Measurements from ENCODE around the gene RAB6C.
"Not testable (repeated sequence)": the region's sequence is repeated elsewhere in the genome, so short reads cannot be mapped to it uniquely, and the experiment has no call there.

RAB6C gene

GRCh38 chr2:129979629-129980155 lies at the start of gene RAB6C:
RAB6C (plus strand) TSS chr2:129979666; CDS start chr2:129980116, 450 bp downstream.
- DNase-seq (ENCODE audit: low read depth, low spot score): peak; percentile 17

GRCh38 chr2:129930451-129930850 lies 49.0 kb upstream of the RAB6C start:
- DNase-seq (ENCODE audit: low read depth, low spot score): no peak

GRCh38 chr2:129933387-129933786 lies 46.1 kb upstream of the RAB6C start:
- DNase-seq (ENCODE audit: low read depth, low spot score): not testable (repeated sequence)

- DNase-seq (ENCODE audit: low read depth, low spot score): no peak
These were observed 45.2 kb upstream of the RAB6C start for GRCh38 chr2:129934044-129934822.

DNA sequence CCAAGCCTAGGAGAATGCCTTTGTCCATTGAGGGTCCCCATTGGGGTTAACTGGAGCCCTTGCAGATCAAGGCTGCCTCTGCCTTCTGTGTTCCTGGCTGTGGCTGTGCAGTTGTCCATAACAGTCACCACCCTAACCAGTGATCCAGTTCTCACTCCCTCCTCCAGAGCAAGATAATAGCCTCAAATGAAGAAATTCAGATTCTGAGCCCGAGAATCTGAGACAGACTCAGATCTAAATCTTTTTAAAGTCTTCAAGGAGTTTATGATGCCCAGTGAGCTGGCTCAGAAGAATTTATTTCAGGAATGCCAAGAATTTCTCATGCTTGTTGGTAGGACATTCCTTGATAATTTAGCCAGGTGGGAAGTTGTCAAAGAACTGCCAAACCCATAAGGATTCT lies 44.3 kb upstream of the RAB6C start:
- DNase-seq (ENCODE audit: low read depth, low spot score): no peak

DNA sequence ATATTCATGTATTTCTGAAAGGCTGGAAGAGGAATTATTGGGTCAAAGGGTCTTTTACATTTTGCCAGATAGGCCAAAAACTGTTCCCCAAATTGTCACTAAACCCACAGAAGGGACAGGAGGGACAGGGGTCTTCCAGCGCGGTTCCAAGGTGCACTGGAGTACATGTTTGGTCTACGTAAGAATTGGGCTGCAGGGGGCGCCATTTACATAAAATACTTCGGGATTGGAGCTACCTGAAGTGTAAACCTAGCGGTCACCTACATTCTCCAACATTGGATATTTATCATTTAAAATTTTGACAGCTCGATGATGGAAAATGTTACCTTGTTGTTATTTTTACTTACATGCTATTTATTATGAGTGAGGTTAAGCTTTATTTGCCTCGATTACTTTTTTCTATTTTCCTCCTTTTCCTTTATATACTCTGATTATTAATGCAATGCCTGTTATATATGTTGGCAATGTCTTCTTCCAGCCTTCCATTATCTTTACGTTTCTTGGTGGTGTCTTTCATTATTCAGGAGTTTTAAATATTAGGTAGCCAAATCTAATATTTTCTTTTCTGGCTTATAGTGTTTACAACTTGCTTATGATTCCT lies 43.0 kb upstream of the RAB6C start:
- no peak for DNase-seq (ENCODE audit: low read depth, low spot score)

DNA sequence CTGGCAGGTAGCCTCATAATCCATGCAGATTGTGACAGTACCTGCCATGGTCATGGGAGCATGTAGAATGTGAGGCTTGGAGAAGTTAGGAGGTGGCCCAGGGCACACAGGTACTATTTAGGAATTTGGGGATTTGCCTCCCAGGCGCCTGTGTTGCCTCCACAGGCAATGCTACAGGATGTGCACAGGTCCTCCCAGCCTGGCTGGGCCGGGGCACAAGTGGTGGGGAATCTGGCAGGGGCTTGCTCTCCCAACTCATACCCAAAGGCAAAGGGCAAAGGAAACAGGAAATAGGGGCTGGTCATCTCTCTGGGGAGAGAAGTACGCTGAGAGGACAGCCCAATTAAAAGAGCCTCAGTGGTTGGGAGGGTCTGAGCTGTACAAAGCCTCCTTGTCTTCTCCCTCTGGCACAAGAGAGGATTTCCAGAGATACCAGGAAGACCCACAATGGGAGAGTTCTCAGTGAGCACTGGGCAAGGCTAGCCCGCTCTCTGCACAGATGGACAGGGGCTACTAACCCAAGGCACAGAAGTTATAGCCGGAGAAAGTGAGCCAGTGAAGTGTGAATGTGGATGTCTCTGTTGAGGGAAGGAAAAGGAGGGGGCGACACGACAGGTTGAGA lies 40.5 kb upstream of the RAB6C start:
- DNase-seq (ENCODE audit: low read depth, low spot score): not testable (repeated sequence)

DNA sequence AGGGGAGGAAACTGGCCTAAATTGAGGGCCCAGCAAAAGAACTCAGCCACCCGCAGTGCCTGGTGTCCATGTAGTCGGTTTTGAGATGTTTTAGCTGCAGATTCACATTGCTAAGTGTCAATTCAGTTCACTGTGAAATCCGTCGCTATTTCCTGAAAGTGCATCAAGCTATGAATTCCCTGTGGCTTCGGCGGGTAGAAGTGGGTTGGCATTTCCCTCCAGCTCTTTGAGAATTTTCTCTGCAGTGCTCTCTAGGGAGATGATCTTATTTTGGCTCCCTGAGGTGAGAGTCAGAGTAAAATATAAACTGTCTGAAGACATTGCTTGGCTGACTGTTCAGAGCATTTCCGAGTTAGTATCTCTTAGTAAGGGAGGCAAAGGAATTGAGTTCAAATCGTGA lies 36.0 kb upstream of the RAB6C start:
- not testable (repeated sequence) for DNase-seq (ENCODE audit: low read depth, low spot score)

GRCh38 chr2:129945557-129945956 lies 33.9 kb upstream of the RAB6C start:
- no peak for DNase-seq (ENCODE audit: low read depth, low spot score)

DNA sequence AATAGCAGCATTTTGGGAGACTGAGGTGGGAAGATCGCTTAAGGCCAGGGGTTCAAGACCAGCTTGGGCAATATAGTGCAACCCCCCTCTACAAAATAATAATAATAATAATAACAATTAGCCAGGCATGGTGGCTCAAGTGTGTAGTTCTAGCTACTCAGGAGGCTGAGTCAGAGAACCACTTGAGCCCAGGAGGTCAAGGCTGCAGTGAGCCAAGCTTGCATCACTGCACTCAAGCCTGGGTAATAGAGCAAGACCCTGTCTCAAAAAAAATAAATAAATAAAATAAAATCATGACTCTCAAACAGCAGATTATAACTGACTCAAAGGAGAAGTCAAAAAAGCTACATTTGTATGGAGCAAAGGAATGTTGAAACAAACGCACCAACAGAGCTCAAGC lies 31.8 kb upstream of the RAB6C start:
- not testable (repeated sequence) for DNase-seq (ENCODE audit: low read depth, low spot score)

- DNase-seq (ENCODE audit: low read depth, low spot score): not testable (repeated sequence)
These were observed 23.3 kb upstream of the RAB6C start for GRCh38 chr2:129956171-129956570.

- DNase-seq (ENCODE audit: low read depth, low spot score): no peak
These were observed 21.6 kb upstream of the RAB6C start for GRCh38 chr2:129957891-129958290.

GRCh38 chr2:129958736-129959135 lies 20.7 kb upstream of the RAB6C start:
- DNase-seq (ENCODE audit: low read depth, low spot score): not testable (repeated sequence)

DNA sequence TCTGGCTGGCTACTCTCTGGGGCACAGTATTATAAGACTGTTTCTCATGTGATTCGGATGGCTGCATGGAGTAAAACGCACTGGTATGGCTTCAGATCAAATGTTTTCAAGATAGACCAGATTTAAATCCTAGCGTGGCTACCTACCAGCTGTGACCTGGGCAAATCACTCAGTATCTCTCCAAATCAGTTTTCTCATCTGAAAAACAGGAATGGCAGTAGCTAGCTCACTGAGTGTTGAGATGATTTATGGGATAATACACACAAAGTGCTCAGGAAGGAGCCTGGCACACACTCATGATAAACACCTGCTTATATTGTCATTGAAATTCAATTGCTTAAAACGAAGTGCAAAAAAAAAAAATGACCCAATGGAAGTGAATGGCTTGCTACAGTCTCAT lies 10.9 kb upstream of the RAB6C start:
- not testable (repeated sequence) for DNase-seq (ENCODE audit: low read depth, low spot score)

- DNase-seq (ENCODE audit: low read depth, low spot score): no peak
These were observed 4.3 kb upstream of the RAB6C start for GRCh38 chr2:129975016-129975774.

DNA sequence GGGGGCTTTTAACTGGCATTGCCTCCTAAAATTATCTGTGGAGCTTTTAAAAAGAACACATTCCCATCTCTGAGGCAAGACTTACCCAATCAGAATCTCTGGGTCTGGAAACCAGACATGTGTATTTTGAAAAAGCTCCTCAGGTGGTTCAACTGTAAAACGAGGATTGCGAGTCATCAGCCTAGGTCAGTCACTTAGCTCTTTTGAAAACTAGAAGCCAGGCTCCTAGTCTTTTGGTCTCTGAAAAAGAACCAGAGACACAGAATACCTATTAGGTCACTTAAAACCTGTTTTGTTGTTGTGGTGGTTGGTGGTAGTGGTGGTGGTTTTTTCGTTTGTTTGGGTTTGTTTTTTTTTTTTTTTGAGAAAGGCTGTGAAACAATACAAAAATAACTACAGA lies 2.5 kb upstream of the RAB6C start:
- not testable (repeated sequence) for DNase-seq (ENCODE audit: low read depth, low spot score)

- DNase-seq (ENCODE audit: low read depth, low spot score): no peak
These were observed 1.5 kb upstream of the RAB6C start for GRCh38 chr2:129977986-129978385.

GRCh38 chr2:129980246-129980645 lies 780 bp downstream of the RAB6C start:
- not testable (repeated sequence) for DNase-seq (ENCODE audit: low read depth, low spot score)

DNA sequence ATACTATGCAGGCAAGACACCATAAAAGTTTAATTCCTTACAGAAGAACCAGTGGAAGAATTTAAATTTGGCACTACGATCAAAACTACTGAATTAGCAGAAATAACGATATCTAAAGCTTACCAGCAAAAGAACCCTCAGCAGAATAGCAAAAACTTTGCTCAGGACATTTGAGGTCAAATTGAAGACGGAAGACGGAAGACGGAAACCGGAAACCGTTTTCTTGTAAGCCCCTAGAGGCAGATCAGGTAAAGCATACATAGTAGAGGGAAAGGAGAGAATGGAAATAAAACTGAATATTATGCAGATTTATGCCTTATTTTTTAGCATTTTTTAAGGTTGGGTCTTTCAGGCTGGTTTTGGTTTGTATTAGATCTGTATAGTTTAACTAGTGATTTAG lies 2.2 kb downstream of the RAB6C start:
- not testable (repeated sequence) for DNase-seq (ENCODE audit: low read depth, low spot score)

DNA sequence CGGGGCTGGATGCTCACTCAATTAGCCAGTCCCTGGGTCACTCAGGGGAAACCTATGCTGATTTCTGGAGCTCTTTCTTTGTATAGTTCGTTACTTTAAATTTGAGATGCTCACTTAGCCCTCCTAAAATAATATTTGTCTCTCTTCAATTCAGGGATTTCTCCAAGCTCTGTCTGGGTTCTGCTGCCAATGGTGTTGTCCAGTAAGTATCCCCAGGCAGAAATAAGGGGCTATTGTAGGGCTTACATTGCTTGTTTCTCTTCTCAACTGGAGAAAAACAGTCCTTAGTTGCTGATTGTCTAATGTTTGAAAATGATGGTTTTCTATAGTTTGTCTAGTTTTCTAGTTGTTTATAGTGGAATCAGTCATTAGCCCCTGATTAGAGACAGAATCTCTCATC lies 5.0 kb downstream of the RAB6C start:
- no peak for DNase-seq (ENCODE audit: low read depth, low spot score)

- DNase-seq (ENCODE audit: low read depth, low spot score): not testable (repeated sequence)
These were observed 13.0 kb downstream of the RAB6C start for GRCh38 chr2:129992415-129993006.
